ENCODE data around the gene TOP3B. TPM values are rescaled to one million over a fixed set of nuclear protein-coding genes. Genes with fewer than 3 reads are reported as not detected.
A peak's percentile ranks its signal among the peaks of the same experiment; 100 is the strongest.

TOP3B gene
- total RNA-seq, 1 donor from 2014 or later, result 12.8 TPM

DNA sequence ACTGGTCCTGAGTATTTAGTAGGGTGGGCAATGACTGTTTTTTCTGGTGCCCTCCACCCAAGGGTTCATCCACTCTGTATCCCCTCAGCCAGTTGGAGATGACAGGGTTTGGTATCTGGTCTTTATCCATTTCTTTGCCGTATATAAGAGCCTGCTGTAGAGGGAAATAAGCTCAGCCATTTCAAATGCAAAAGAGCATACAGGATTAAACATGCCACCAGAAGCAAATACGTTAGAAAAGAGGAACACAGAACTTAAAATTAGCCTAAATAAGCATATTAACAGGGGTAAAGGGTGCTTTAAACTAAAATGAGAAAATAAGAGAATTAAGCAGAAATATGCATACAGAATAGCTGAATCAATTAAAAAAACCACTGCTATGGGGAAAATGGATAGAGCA is 27.8 kb upstream of the TOP3B start:
- no peak for ATAC-seq

DNA sequence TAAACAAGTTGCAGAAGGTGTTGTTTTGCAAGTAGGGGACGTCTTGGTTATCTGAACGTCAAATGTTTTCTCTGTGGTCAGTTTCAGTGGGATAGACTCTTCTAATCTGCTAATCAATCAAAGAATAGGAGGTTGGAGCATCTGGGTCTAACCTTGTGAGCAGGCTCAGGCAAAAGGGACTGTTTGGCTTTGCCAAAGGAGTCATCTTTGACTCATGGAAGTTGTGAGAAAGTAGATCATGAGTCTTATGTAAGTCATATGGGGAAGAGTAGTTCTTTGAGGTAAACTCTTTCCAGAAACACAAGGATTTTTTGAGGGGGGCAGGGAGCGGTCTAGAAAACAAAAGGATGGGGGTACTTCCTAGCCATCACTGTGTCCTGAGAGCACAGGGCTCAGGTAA is 27.1 kb upstream of the TOP3B start:
- ATAC-seq, result no peak

DNA sequence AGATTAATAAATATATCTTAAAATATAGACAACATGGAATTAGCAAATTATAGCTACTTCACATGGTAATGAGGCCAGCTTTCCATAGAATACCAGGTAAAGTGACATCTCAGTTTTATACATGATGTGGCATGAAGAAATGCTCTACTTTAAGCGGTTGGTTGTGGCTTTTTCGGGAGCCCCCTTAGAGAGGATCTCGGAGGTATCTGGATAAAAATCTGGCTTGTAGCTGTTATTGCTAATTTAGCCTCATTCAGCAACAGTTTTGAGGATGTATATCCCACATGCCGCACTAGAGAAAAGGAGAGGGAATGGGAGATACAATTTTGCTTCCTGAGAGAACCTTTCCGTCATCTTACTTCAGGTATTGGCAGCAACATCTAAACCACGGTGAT is 24.0 kb upstream of the TOP3B start:
- no peak for ATAC-seq

DNA sequence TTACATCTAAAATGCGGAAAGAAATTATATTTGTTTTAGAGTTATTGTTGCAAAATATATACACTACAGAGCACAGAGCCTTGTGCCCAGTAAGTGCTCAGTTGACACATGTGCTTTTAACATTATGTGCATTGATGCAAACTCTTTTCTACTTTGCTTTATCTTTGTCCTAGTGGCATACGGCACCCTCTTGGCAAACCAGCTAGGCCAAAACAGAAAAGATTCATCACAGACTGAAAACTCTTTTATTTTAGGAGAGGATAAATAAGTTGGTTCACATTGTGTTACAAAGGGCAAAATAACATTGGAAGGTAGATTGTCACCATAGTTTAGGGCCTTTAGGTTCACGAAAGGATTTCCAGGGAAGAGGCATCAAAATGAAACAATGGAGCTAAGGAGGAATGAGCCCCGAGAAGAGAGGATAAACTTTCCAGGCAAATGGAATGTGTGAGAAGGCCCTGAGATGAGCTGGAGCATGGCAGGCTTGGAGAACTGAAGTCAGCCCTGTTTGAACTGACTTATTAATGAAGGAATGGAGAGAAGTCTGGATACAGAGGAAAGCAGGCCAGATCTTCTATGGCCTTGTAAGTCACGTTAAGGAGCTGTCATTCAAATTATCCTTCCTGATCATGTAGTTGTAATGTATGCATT is 23.5 kb upstream of the TOP3B start:
- no peak for ATAC-seq

DNA sequence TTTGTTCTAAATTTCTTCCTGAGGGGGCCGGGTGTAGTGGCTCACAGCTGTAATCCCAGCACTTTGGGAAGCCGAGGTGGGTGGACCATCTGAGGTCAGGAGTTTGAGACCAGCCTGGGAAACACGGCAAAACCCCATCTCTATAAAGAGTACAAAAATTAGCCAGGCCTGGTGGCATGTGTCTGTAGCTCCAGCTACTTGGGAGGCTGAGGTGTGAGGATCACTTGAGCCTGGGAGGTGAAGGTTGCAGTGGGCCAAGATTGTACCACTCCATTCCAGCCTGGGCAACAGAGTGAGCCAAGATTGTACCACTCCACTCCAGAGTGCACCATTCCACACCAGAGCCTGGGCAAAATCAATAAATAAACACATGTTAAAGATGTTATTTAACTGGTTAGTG is 20.6 kb upstream of the TOP3B start:
- ATAC-seq, result no peak

DNA sequence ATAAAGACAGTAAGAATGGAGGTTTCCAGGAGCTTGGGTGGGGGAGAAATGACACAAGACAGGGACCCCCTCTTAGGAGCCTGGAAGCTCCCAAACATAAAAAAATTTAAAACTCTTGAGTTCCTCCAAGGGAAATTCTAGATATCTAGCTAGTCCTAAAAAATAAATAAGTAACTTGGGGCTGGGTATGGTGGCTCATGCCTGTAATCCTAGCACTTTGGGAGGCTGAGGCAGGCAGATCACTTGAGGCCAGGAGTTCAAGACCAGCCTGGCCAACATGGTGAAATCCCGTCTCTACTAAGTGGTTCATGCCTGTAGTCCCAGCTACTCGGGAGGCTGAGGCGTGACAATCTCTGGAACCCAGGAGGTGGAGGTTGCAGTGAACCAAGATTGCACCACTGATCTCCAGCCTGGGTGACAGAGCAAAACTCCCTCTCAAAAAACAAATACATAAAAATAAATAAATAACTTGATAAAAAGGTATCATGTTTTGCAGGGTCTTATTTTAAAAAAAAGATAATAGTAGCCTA is 20.0 kb upstream of the TOP3B start:
- ATAC-seq, result no peak

DNA sequence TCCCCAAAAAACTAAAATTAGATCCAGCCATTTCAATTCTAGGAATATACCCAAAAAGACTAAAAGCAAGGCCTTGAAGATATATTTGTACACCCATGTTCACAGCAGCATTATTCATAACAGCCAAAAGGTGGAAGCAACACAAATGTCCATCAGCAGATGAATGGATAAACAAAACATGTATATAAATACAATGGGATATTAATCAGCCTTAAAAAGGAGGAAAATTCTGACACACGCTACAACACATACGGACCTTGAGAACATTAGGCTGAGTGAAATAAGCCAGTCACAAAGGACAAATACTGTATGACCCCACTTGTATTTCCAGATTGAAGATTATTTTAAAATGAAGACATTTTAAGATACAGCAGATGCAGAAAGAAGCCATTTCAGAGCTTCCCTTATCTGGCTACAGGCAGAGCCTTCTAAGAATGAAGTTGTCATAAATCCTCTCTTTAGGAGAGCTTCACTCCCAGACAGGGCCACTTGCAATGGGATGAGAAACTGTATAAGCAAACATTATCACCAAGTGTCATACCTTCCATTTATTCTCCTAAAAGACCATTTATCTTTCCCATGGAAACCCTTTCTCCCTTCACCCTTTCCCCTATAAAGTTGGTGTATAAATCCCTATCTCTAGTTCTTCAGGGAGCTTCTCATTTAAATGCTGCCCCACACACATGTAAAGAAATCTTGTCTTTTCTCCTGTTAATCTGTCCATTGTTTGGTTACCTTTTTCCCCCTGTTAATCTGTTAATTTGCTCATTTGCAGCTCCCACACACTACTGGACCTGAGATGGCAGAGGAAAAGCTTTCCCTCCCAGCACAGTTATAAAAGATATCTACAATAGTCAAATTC is 19.3 kb upstream of the TOP3B start:
- ATAC-seq, result no peak

DNA sequence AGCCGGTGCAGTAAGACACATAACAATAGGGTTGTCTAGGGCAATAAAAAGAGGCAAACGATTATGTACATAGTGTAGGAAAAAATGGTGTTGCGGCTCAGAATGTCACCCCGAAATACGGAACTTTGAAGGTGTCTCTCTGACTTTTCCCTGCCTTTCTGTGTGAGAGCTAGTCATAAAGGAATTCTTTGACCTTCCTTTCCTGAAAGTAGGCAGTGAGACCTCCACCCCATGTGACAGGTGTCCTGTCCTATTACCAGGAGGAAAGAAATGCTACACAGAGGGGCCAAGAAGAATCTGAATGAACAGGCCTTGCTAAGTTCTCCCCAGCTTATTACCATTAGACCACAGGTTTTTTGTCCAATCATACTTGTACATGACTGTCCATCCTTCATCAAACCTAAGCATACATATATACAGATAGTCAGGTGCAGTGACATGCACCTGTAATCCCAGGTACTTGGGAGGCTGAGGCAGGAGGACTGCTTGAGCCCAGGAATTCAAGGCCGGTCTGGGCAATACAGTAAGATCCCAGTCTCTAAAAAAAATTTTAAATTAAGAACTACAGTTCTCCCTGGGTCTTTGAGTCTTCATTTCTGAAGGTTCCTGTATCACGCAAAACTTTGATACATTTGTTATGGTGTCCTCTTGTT is 16.1 kb upstream of the TOP3B start:
- no peak for ATAC-seq

DNA sequence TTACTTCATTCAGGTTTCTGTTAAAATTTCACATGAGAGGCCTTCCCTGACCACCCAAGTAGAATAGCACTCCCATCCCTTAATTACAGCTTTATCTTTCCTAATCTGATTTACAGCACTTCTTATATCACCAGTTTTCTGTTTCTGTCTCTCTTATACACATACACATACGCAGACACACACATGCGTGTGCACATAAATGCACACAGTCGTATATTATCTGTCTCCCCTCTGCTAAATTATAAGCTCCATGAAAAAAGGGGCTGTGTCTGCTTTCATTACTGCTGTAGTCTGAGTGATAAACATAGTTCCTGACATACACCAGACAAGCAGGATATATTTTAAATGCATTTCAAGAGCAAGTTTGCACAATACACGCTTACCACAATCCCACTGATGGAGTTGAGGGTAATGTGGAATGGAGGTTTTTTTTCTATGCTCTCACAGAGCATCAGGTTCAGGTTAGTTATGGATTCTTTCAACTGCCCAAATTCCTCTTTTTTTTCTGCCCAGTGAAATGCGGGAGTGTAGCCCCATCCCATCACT is 13.7 kb upstream of the TOP3B start:
- ATAC-seq, result no peak

DNA sequence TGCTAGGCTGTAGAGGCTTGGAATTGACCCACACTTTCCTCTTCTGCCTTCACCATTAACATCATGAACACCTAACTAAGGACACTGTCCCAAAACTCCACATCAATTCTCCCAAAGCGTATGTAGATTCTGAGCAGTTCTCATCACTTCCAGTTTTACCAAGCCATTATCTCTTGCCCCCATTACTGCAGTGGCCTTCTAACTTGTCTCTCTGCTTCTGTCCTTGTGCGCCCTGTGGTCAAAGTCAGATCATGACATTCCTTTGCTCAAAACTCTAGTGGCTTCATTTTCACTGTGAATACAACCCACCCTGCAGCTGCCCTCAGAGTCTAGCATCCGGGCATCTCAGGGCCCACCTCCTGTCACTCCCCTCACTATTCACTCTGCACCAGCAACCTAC is 13.1 kb upstream of the TOP3B start:
- no peak for ATAC-seq

DNA sequence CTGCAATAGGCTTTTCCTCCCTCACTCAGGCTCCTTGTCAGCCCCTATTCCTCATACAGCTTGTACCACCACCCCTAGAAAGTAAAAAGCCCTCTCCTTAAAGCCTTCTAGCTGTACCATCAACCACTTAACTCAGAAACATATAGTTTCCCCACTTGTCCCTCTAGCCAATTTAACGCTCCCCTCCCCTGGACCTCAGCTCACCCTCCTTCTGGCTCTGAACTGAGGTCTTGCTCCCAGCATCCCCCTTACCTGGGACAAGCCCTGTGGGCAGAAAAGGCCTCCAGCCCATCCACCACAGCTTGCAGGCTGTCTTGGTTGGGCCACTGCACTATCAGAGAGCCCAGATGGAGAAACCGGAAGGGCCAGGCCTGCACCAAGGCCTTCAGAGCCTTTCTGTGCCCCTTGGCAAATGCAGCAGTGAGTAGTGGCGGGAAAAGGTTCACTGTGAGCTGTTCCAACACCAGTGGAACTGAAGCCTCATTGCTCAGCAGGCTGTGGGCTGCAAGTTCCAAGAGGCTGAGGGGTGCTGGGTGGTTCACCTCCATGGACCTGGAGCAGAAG is 12.4 kb upstream of the TOP3B start:
- no peak for ATAC-seq

DNA sequence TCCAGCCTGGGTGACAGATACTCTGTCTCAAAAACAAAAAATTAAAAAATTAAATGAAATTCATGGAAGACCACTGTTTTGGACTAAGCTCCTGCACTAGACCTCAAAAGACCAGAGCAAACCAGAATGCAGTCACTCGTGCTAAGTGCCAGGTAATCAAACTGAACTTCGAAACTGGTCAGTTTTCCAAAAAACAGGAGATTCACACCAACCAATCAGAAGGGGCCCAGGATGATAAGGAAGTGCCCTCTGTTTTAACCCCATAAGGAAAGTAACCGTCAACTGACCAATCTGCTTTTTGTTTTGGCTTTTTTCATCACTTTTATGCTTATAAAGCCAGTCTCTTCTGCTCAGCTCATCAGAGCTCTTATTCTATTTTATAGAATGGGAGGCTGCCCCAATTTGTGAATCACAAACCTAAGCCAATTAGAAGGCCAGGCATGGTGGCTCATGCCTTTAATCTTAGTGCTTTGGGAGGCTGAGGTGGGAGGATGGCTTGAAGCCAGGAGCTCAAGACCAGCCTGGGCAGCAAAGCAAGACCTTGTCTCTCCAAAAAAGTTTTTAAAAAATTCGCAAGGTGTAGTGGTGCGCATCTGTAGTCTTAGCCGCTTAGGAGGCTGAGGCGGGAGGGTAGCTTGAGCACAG is 10.1 kb upstream of the TOP3B start:
- ATAC-seq, result no peak

DNA sequence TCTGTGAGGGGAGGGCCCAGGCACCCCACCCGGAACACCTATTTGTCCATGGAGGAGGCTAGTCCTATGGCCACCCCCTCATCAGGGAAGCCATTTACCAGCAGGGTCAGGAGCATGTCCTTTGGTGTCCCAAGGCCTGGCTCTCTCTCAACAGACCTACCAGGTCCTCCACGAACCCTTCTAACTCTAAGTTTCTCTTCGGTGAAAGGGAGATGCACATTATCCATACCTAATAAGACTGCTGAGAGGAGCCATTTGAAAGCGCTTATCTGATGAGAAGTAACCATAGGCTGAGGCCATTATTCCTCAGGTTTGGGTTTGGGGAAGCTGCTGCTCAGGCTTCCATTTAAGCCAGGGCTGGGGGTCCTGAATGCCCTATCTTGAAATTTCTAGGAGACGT is 9.2 kb upstream of the TOP3B start:
- ATAC-seq, result no peak

DNA sequence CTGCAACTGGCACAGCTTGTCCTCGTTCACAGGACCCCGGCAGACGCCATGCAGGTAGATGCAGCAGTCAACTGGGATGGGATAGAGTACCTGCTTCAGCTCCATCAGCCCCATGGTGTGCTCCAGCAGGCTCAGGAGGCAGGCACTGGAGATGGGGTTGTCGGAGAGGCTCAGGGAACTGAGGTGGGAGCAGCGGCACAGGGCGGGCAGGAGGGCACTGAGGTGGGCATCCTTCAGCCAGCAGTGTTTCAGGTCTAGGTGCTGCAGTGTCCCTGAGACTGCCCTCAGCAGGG is 8.7 kb upstream of the TOP3B start:
- ATAC-seq, result no peak

DNA sequence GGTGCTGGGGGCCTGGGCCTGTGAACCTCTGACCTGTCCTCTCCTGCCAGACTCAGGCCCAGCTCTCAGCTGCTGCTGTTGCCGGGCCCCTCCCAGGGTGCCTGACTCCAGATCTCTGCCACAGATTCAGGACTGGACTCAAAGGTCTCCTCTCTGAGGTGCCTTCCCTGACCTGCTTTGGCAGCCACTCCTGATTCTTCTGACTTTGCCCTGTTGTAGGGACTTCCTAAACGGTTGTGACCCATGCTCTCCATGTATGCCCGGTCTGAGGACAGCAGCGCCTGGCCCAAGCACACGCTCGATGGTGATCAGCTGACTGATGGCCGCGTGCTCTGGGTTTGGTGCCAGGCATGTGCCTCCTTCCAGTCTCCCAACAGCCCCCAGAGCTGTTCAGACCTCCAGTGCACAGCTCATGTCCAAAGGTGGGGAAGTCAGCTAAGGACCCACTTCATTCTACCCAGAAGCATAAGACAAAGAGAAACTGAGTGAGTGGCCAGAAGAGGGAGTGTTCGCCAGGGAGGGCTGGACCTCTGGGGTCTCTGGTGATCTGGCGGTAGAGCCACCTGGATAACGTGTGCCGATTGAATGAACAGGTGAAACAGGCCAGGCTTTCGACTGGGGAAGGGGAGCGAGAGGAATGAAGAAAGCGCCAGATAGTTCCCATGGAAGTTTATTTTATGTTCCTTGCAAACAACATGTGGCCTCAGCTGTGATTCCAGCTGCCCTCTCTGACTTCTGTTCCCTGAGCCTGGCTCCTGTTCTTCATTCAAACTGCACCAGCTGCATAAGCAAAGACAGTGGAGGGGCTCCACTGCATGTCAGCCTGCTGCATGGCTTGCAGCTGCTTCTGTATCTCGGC is 8.1 kb upstream of the TOP3B start:
- ATAC-seq, result peak; percentile 15

DNA sequence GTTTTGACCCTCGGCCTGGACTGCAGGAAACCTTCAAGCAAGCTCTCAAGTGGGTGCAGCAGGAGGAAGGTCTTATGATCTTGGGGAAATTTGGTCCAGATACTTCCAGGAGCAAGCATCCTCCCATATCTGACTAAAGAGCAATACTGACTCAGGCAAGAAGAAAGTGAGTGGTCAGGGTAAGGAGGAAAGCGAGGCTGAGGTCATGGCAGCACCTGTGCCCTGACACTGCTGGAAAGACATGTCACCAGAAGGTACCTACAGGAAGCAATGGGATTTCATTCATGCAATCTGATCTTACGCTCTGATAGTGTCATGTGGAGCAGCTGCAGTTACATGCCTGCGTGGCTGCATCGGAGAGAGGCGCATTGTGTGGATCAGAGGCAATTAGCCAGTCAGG is 6.5 kb upstream of the TOP3B start:
- no peak for ATAC-seq

DNA sequence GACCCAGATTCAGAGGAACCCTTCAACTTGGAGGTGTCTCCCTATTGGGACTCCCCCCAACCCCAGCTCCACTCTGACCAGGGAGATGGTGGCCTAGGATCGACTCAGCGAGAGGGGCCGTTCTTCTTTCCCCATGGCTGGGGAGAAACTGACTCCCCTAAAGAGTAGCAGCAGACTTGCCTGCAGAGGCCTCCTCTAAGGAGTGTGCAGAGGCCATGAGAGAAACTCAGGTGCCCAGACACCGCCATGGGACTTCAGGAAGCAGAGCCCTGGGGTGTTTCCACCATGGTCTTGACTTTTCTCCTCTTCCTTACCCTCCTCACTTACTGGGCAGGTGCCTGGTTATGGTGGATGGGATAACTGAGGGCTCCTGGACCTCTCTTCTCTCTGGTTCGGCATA is 2.6 kb upstream of the TOP3B start:
- no peak for ATAC-seq

DNA sequence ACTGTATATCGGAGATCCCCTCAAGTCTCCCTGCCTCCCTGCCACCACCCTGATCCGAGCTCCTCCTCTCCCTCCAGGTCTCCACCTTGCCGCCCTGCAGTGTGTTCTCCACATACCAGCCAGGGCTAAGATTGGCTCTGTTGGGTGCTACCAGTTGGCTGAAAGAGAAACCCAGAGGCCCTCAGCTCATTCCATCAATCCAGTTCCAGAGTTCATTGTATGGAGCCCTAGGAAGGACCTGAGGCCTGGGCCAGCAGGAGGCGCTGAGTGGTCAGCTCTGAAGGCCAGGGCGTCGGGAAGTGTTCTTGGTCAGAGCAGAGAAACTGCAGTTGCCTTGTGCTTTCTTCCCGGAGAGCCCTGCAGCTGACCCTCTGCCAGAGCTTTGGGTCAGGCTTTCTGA is 2.2 kb upstream of the TOP3B start:
- no peak for ATAC-seq

DNA sequence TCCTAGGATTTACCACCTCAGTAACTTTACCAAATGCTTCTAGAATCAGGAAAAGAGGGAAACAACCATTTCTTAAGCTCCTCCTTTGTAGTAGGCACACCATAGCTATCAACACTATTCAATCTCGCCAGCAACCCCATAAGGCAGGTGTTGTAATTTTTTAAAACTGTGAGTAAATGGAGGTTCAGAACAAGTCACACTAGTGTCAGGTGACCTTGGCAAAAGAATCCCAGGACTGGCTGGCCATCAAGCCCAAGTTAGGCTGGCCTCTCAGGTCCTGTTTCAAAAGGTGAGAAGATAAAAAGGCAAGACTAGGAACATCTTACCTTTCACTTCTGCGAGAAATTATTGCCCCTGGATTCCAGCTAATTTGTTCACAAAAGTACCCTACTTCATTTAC is 713 bp downstream of the TOP3B start:
- ATAC-seq, result no peak

DNA sequence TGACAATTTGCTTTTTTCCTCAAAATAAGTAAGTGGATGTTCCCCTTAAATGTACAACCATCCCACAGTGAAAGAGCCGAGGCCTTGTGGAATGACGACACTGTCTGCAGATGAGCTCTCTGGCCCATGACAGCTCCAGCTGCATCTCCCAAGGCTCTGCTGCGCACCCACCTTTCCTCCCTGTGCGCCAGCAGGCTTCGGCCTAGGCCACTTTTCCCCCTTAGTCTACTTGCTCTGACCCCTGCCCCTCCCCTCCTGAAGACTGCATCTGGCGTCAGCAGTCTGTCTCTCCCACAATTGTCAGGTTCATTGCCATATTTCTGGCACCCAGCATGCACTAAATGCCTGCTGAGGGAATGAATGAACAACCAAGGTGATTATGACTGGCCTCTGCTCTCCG is 2.0 kb downstream of the TOP3B start:
- ATAC-seq, result no peak

DNA sequence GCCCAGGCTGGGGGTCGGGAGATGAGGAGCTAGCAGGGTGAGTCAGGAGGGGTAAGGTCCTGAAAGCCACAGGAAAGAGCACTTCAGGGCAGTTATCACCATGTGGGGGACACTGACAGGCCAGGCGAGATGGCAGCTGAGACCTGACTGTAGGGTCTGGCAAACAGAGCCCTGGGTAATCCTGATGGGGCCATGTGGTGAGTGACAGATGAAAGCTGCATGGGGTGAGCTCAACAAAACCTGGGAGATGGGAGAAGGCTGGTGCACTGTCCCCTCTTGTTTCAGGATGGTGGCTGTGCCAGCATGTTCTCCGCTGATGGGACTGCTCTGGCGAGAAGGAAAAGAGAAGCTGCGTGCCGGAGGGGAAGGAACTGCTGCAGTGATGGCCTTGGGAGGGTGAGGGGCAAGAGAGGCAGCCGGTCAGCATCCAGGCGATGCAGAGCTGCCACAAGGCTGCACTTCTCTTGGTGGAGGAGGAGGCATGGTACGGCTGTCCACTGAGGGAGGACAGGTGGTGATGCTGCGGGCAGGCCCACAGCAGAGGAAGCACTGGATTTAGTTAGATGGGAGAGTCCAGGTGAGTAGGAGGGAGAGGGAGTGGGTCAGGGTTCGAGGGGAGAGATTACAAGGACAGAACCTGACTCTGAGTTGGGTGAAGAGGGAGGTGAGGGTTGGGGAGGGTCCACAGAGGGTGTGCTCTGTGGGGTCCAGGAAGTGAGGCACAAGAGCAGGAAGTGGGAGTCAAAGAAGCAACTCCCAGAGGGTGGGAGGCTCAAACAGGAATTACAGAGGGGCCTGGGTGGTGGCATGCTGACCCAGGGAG is 3.8 kb downstream of the TOP3B start:
- no peak for ATAC-seq

All from esophagus mucosa (tissue), 1 donor.